ENCODE data around the gene UBE2C. TPM values are rescaled to one million over a fixed set of nuclear protein-coding genes. Genes with fewer than 3 reads are reported as not detected.

Gene UBE2C
- total RNA-seq, 1 donor from 2014 or later = 202 TPM

DNA sequence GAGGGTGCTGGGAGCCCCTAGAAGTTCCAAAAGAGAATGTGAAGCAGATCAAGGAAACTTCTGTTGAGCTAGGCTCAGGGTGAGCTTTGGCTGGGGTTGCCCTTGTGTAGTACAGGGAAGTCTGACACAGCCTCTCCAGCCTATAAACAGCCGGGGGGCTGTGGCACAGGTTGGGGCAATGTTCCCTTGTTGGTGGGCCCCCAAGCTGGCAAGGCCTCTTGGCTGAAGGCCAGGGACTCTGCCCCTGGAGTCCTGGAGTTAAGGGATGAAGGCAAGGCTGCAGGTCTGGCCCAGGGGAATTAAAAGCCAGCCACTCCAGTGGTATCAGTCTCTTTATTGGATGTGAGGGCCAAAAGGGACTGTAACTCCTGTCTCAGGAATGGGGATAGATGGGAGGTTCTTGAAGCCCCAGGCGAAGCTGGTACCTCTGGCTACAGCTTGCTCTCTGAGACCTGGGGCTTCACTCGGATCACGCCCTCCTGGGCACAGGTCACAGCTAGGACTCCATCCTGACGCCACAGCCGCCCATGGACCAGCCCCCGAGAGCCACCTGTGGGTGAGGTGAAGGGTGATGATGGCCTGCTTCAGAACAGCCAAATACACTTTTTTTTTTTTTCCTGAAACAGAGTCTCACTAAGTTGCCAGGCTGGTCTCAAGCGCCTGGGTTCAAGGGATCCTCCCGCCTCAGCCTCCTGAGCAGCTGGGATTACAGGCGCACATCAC lies 29.1 kb downstream of the UBE2C start:
- H3K4me1 Mint-ChIP-seq = no peaks in the 10 kb centered on the region

DNA sequence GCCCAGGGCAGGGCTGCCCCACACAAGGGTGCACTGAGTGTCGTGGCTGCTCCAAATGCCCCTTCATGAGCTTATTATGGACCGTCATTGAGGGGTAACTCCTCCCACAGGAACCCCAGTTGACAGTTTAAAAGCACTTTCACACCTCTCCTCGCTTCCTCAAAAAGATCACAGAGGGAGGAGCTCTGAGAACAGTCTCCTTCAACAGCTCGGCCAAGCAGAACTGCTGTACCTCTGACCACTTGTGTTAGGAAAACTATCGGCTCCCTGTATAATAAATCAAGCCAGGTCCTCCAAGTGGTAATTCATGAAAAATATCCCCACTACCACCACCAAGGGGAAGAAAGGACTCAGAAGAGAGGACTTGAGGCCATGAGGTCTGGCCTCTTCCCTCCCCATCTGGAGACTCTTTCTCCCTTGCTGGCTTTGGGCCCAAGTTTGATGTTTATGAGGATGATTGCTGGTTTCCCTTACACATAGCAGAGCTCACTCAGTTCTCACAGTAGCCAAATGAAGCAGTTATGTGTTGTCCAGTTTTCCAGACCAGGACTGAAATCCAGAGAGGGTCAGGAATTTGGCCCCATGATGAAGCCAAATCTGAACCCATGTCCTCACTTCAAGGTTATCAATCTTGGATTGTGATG lies 29.8 kb downstream of the UBE2C start:
- Mint-ChIP-seq H3K4me1 (no peaks in the 10 kb centered on the region), H3K27ac (ENCODE audit: unreplicated experiment) (peak overlapping the region; percentile 62), H3K36me3 (ENCODE audit: low read depth) (peaks cover 3% of the 10 kb centered on the region), H3K4me3 (no peak overlapping the region), H3K9me3 (no peaks in the 10 kb centered on the region), H3K27me3 (ENCODE audit: low read depth) (no peaks in the 10 kb centered on the region)
- no peak for DNase-seq (ENCODE audit: low read depth, low spot score)
- TF ChIP-seq, protein P1, sequence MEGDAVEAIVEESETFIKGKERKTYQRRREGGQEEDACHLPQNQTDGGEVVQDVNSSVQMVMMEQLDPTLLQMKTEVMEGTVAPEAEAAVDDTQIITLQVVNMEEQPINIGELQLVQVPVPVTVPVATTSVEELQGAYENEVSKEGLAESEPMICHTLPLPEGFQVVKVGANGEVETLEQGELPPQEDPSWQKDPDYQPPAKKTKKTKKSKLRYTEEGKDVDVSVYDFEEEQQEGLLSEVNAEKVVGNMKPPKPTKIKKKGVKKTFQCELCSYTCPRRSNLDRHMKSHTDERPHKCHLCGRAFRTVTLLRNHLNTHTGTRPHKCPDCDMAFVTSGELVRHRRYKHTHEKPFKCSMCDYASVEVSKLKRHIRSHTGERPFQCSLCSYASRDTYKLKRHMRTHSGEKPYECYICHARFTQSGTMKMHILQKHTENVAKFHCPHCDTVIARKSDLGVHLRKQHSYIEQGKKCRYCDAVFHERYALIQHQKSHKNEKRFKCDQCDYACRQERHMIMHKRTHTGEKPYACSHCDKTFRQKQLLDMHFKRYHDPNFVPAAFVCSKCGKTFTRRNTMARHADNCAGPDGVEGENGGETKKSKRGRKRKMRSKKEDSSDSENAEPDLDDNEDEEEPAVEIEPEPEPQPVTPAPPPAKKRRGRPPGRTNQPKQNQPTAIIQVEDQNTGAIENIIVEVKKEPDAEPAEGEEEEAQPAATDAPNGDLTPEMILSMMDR (conservative IDR thresholded peaks at IDR 0.05) = no peak

More for the DNA sequence above, 29.1 kb downstream of the UBE2C start:
- Mint-ChIP-seq H3K27ac (ENCODE audit: unreplicated experiment) (no peak overlapping the region), H3K27me3 (ENCODE audit: low read depth) (no peaks in the 10 kb centered on the region), H3K36me3 (ENCODE audit: low read depth) (peaks cover 3% of the 10 kb centered on the region), H3K9me3 (no peaks in the 10 kb centered on the region), H3K4me3 (no peak overlapping the region)
- TF ChIP-seq, protein P1 (conservative IDR thresholded peaks at IDR 0.05) = no peak
- DNase-seq (ENCODE audit: low read depth, low spot score) = no peak

DNA sequence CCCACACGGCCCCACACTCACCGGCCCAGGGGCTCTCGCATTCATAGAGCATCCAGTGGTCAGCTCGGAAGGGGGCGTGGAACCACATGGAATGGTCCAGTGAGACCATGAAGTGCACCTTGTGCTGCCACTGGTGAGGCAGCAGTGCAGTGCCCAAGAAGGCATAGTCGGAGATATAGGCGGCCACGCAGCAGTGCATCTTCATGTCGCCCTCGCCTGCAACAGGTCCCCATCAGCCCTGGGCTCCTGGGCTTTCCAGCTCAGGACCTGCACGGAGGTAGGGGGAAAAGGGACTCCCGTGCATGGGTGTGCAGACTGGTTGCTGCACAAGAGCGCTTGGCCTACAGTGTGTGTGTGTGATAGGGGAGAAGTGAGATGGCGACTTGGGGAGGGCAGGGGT lies 31.1 kb downstream of the UBE2C start:
- TF ChIP-seq, protein P1 (conservative IDR thresholded peaks at IDR 0.05) = no peak
- no peak for DNase-seq (ENCODE audit: low read depth, low spot score)
- Mint-ChIP-seq H3K36me3 (ENCODE audit: low read depth) (peaks cover 3% of the 10 kb centered on the region), H3K27ac (ENCODE audit: unreplicated experiment) (no peak overlapping the region), H3K9me3 (no peaks in the 10 kb centered on the region), H3K4me1 (no peaks in the 10 kb centered on the region), H3K27me3 (ENCODE audit: low read depth) (no peaks in the 10 kb centered on the region), H3K4me3 (no peak overlapping the region)

DNA sequence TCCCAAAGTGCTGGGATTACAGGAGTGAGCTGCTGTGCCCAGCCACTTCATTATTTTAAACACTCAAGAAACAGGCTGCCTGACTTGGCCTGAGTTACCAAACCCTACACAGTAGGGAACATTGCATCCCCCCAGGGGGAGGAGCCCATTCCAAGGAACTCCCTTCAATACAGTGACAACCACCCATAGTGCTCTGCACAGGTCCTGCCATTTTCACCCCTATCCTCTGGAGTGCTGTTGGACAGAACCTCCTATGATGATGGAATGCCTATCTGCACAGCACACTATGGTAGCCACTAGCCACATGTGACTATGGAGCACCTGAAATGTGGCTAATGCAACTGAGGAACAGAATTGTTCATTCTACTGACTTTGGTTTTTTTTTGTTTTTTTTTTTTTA lies 33.0 kb downstream of the UBE2C start:
- Mint-ChIP-seq H3K27ac (ENCODE audit: unreplicated experiment) (no peak overlapping the region), H3K4me1 (no peaks in the 10 kb centered on the region), H3K36me3 (ENCODE audit: low read depth) (peaks cover 3% of the 10 kb centered on the region), H3K27me3 (ENCODE audit: low read depth) (no peaks in the 10 kb centered on the region), H3K9me3 (no peaks in the 10 kb centered on the region), H3K4me3 (no peak overlapping the region)
- TF ChIP-seq, protein P1 (conservative IDR thresholded peaks at IDR 0.05) = no peak
- no peak for DNase-seq (ENCODE audit: low read depth, low spot score)

DNA sequence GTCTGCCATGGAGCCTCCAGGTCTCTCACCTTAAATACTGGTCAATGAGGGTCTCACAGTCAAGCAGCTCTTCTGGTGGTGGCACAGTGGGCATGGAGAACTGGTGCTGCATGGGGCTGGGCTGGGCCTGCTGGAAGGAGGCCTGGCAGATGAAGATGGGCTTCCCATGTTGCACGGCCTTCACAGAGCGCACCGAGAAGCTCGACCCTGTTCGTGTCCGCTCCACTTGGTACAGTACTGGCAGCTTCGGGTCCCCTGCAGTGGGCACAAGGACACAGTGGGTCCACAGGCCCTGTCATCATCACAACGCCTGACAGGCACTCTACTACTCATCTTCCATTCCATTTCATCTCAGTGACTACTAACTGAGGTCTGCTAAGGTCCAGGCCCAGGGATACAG lies 36.0 kb downstream of the UBE2C start:
- no peak for DNase-seq (ENCODE audit: low read depth, low spot score)
- Mint-ChIP-seq H3K4me3 (no peak overlapping the region), H3K9me3 (no peaks in the 10 kb centered on the region), H3K36me3 (ENCODE audit: low read depth) (peaks cover 3% of the 10 kb centered on the region), H3K27ac (ENCODE audit: unreplicated experiment) (no peak overlapping the region), H3K4me1 (no peaks in the 10 kb centered on the region), H3K27me3 (ENCODE audit: low read depth) (no peaks in the 10 kb centered on the region)
- TF ChIP-seq, protein P1 (conservative IDR thresholded peaks at IDR 0.05) = no peak
